ENCODE results near the gene KCNMB2.

Gene KCNMB2

GRCh38 chr3:178568911-178569310 lies 32.7 kb downstream of the KCNMB2 start:
- DNase-seq (ENCODE audit: low spot score) = no peak

- no peak for DNase-seq (ENCODE audit: low spot score)
These were observed 33.6 kb downstream of the KCNMB2 start for GRCh38 chr3:178569826-178570225.

GRCh38 chr3:178583963-178584575 lies 47.8 kb downstream of the KCNMB2 start:
- DNase-seq (ENCODE audit: low spot score) = no peak

- DNase-seq (ENCODE audit: low spot score) = no peak
These were observed 48.6 kb downstream of the KCNMB2 start for GRCh38 chr3:178584722-178585380.

GRCh38 chr3:178585454-178585853 lies 49.2 kb downstream of the KCNMB2 start:
- DNase-seq (ENCODE audit: low spot score) = no peak

- DNase-seq (ENCODE audit: low spot score) = no peak
These were observed 49.8 kb downstream of the KCNMB2 start for GRCh38 chr3:178586076-178586475.

GRCh38 chr3:178588628-178589027 lies 52.4 kb downstream of the KCNMB2 start:
- DNase-seq (ENCODE audit: low spot score) = no peak

GRCh38 chr3:178593786-178594185 lies 57.5 kb downstream of the KCNMB2 start:
- DNase-seq (ENCODE audit: low spot score) = no peak

GRCh38 chr3:178597371-178597770 lies 61.1 kb downstream of the KCNMB2 start:
- DNase-seq (ENCODE audit: low spot score) = no peak

- DNase-seq (ENCODE audit: low spot score) = no peak
These were observed 66.6 kb downstream of the KCNMB2 start for GRCh38 chr3:178602856-178603255.

GRCh38 chr3:178603735-178604134 lies 67.5 kb downstream of the KCNMB2 start:
- DNase-seq (ENCODE audit: low spot score) = no peak

GRCh38 chr3:178618197-178618596 lies 82.0 kb downstream of the KCNMB2 start:
- no peak for DNase-seq (ENCODE audit: low spot score)

GRCh38 chr3:178618896-178619295 lies 82.7 kb downstream of the KCNMB2 start:
- no peak for DNase-seq (ENCODE audit: low spot score)

- DNase-seq (ENCODE audit: low spot score) = no peak
These were observed 87.5 kb downstream of the KCNMB2 start for GRCh38 chr3:178623666-178624255.

GRCh38 chr3:178624276-178624675 lies 88.0 kb downstream of the KCNMB2 start:
- DNase-seq (ENCODE audit: low spot score) = no peak

- DNase-seq (ENCODE audit: low spot score) = no peak
These were observed 88.9 kb downstream of the KCNMB2 start for GRCh38 chr3:178625053-178625600.

GRCh38 chr3:178628037-178628436 lies 91.8 kb downstream of the KCNMB2 start:
- DNase-seq (ENCODE audit: low spot score) = no peak

- DNase-seq (ENCODE audit: low spot score) = no peak
These were observed 93.4 kb downstream of the KCNMB2 start for GRCh38 chr3:178629430-178630178.

- DNase-seq (ENCODE audit: low spot score) = no peak
These were observed 95.7 kb downstream of the KCNMB2 start for GRCh38 chr3:178631950-178632349.

GRCh38 chr3:178634975-178635374 lies 98.7 kb downstream of the KCNMB2 start:
- no peak for DNase-seq (ENCODE audit: low spot score)

GRCh38 chr3:178637802-178638201 lies 101.6 kb downstream of the KCNMB2 start:
- DNase-seq (ENCODE audit: low spot score) = no peak

- DNase-seq (ENCODE audit: low spot score) = no peak
These were observed 109.3 kb downstream of the KCNMB2 start for GRCh38 chr3:178645503-178645902.
